ENCODE results near the gene SYK.

Gene SYK

DNA sequence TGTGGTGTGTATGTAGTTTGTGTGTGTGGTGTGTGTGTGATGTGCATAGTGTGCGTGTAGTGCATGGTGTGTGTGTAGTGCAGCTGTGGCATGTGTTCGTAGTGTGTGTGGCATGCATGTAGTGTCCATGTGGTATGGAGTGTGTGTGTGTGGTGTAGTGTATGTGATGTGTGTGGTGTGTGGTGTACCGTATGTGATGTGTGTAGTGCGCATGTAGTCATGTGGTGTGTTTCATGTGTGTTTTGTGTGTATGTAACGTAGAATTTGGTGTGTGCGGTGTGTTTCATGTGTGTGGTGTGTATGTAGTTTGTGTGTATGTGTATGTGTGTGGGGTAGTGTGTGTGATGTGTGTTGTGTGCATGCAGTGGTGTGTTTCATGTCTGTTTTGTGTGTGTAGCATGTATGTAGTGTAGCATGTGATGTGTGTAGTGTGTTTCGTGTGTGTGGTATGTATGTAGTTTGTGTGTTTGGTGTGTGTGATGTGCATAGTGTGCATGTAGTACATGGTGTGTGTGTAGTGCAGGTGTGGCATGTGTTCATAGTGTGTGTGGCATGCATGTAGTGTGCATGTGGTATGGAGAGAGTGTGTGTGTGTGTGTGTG is 40.7 kb downstream of the SYK start:
- Histone ChIP-seq H3K4me1 (ENCODE audit: insufficient read depth, low read length, poor library complexity, severe bottlenecking) (peaks cover 68% of the 10 kb centered on the region), H3K36me3 (ENCODE audit: insufficient read depth, low read length) (peaks cover 35% of the 10 kb centered on the region; the same call in 1 of the 2 replicates), H3K27me3 (ENCODE audit: insufficient read depth, low read length, poor library complexity, severe bottlenecking) (no peaks in the 10 kb centered on the region), H3K4me3 (ENCODE audit: low read length, poor library complexity, severe bottlenecking) (no peak overlapping the region), H3K9ac (ENCODE audit: low read depth, low read length, poor library complexity, severe bottlenecking) (peak overlapping the region; percentile 35), H2AFZ (ENCODE audit: low read length) (no peak overlapping the region), H4K20me1 (ENCODE audit: insufficient read depth, low read length, poor library complexity, severe bottlenecking) (no peaks in the 10 kb centered on the region), H3K9me2 (replicated peaks; ENCODE audit: low read depth, low read length) (no peaks in the 10 kb centered on the region), H3K9me3 (ENCODE audit: insufficient read depth, low read depth, low read length) (no peaks in the 10 kb centered on the region), H3K4me2 (ENCODE audit: low read depth, low read length, poor library complexity, severe bottlenecking) (peak overlapping the region; percentile 61), H3F3A (ENCODE audit: low read depth) (no peaks in the 10 kb centered on the region; the same call in none of the 2 replicates), H3K79me2 (ENCODE audit: insufficient read depth, low read length) (peaks cover 51% of the 10 kb centered on the region)
- TF ChIP-seq EZH2phosphoT487 (IDR thresholded peaks at IDR 0.05; ENCODE audit: borderline replicate concordance), result no peak
- TF ChIP-seq, protein P1, sequence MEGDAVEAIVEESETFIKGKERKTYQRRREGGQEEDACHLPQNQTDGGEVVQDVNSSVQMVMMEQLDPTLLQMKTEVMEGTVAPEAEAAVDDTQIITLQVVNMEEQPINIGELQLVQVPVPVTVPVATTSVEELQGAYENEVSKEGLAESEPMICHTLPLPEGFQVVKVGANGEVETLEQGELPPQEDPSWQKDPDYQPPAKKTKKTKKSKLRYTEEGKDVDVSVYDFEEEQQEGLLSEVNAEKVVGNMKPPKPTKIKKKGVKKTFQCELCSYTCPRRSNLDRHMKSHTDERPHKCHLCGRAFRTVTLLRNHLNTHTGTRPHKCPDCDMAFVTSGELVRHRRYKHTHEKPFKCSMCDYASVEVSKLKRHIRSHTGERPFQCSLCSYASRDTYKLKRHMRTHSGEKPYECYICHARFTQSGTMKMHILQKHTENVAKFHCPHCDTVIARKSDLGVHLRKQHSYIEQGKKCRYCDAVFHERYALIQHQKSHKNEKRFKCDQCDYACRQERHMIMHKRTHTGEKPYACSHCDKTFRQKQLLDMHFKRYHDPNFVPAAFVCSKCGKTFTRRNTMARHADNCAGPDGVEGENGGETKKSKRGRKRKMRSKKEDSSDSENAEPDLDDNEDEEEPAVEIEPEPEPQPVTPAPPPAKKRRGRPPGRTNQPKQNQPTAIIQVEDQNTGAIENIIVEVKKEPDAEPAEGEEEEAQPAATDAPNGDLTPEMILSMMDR (conservative IDR thresholded peaks at IDR 0.05; ENCODE audit: low read length), result no peak

DNA sequence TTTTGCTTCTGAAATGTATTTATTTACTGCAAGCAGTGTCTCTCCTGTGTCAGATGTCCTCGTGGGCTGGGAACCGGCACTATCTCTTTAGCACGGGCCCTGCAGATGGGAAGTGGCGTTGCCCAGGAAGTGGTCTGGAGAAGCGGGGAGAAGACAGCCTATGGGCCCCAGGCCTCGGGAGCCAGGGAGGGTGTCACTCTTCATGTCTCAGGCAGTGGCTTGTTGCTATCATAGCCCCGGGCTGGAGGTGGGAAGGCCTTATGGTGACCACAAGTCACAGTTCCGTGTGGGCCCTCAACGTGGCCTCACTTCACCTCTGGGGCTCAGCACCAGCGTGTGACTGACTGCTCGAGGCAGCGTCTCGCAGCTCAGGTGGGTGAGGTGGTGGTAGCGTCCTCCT is 41.4 kb downstream of the SYK start:
- Histone ChIP-seq H3K9ac (ENCODE audit: low read depth, low read length, poor library complexity, severe bottlenecking) (peak overlapping the region; percentile 35), H3K36me3 (ENCODE audit: insufficient read depth, low read length) (peaks cover 42% of the 10 kb centered on the region; the same call in 1 of the 2 replicates), H2AFZ (ENCODE audit: low read length) (no peak overlapping the region), H3K4me1 (ENCODE audit: insufficient read depth, low read length, poor library complexity, severe bottlenecking) (peaks cover 65% of the 10 kb centered on the region), H3K27me3 (ENCODE audit: insufficient read depth, low read length, poor library complexity, severe bottlenecking) (no peaks in the 10 kb centered on the region), H3K9me2 (replicated peaks; ENCODE audit: low read depth, low read length) (no peaks in the 10 kb centered on the region), H3K4me3 (ENCODE audit: low read length, poor library complexity, severe bottlenecking) (no peak overlapping the region), H3K79me2 (ENCODE audit: insufficient read depth, low read length) (peaks cover 44% of the 10 kb centered on the region), H4K20me1 (ENCODE audit: insufficient read depth, low read length, poor library complexity, severe bottlenecking) (no peaks in the 10 kb centered on the region), H3F3A (ENCODE audit: low read depth) (no peaks in the 10 kb centered on the region; the same call in none of the 2 replicates), H3K9me3 (ENCODE audit: insufficient read depth, low read depth, low read length) (no peaks in the 10 kb centered on the region), H3K4me2 (ENCODE audit: low read depth, low read length, poor library complexity, severe bottlenecking) (peak overlapping the region; percentile 61)
- no peak for TF ChIP-seq EZH2phosphoT487 (IDR thresholded peaks at IDR 0.05; ENCODE audit: borderline replicate concordance)
- TF ChIP-seq, protein P1 (conservative IDR thresholded peaks at IDR 0.05; ENCODE audit: low read length), result no peak

DNA sequence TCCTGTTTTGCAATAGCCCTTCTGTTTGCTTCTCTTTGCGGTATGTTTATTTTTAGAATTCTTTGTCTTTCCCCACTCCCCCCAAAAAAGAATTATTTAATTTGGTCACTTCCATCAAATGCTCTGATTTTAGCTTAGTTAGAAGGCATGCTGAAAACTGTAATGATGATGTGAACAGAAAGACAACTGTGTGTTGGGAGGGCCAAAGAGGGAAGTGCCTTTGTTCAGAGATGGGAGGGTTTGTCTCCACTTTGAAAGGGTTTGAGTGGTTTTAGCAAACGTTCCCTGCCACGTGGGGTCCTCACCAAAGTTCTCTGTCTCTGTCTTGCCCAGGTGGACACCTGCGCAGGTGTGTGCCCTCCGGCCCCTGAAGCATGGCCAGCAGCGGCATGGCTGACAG is 41.9 kb downstream of the SYK start:
- Histone ChIP-seq H3K36me3 (ENCODE audit: insufficient read depth, low read length) (peaks cover 47% of the 10 kb centered on the region; the same call in 1 of the 2 replicates), H3K27me3 (ENCODE audit: insufficient read depth, low read length, poor library complexity, severe bottlenecking) (no peaks in the 10 kb centered on the region), H3K9me3 (ENCODE audit: insufficient read depth, low read depth, low read length) (no peaks in the 10 kb centered on the region), H4K20me1 (ENCODE audit: insufficient read depth, low read length, poor library complexity, severe bottlenecking) (no peaks in the 10 kb centered on the region), H3K4me1 (ENCODE audit: insufficient read depth, low read length, poor library complexity, severe bottlenecking) (peaks cover 59% of the 10 kb centered on the region), H3F3A (ENCODE audit: low read depth) (no peaks in the 10 kb centered on the region; the same call in none of the 2 replicates), H3K9ac (ENCODE audit: low read depth, low read length, poor library complexity, severe bottlenecking) (peak overlapping the region; percentile 35), H3K4me3 (ENCODE audit: low read length, poor library complexity, severe bottlenecking) (no peak overlapping the region), H3K9me2 (replicated peaks; ENCODE audit: low read depth, low read length) (no peaks in the 10 kb centered on the region), H3K79me2 (ENCODE audit: insufficient read depth, low read length) (peaks cover 38% of the 10 kb centered on the region), H3K4me2 (ENCODE audit: low read depth, low read length, poor library complexity, severe bottlenecking) (peak overlapping the region; percentile 61), H2AFZ (ENCODE audit: low read length) (no peak overlapping the region)
- TF ChIP-seq, protein P1 (conservative IDR thresholded peaks at IDR 0.05; ENCODE audit: low read length), result no peak
- no peak for TF ChIP-seq EZH2phosphoT487 (IDR thresholded peaks at IDR 0.05; ENCODE audit: borderline replicate concordance)
